ENCODE data around the gene SLC6A7.

Gene SLC6A7

GRCh38 chr5:150175076-150175475 lies 14.8 kb upstream of the SLC6A7 start:
- DNase-seq, result no peak

- no peak for DNase-seq
Measured at GRCh38 chr5:150175536-150175935, 14.3 kb upstream of the SLC6A7 start.

DNA sequence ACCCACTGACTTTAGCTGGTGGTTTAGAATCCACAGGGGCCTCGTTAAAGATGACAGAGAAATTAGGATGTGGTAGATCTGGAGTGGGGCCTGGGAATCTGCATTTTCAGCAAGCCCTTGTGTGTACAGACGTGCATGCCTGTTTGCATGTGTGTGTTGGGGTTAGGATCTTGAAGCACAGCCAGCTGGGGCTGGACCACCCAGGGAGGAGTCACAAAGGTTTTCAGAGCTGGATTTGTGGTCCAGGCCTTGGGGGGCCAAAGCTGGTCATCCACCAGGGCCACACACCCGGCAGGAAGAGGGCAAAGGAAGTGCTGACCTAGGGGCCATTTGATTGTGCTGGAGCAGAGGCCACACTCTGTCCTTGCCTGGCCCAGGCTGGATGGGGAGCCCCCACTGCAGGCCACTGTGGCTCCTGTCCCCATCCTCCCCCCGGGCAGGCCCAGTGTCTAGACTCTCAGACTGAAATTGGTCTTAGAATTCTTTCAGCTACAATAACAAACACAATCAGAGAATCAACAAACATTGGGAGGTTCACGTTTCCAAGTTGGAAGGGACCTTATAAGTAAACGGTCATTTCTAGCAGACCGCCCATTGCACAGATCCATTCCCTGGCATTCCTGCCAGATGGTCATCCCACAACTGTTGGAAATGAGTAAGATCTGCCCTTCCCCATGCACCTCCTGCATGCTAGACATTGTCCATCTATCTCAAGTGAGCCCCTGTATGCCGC lies 13.0 kb upstream of the SLC6A7 start:
- no peak for DNase-seq

- no peak for DNase-seq
Measured at GRCh38 chr5:150177721-150178120, 12.1 kb upstream of the SLC6A7 start.

DNA sequence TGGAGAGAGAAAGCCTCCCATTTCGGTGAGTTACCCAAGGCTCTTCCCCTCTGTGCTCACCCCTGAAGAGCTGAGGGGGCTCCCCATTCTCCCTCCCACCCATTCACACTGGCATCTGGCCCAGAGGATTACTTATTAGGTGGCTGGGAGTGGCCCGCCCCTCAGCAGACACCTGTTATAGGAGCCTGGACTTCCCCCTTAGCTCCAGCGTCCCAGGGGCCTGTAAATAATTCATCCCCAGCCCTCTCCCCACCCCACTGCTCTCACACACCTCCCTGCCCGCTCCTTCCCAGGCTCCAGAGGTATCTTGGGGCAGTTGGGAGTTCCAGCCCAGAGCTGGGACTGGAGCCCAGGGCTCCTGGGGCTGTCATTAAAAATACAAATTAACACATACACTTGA lies 11.6 kb upstream of the SLC6A7 start:
- DNase-seq, result no peak

- DNase-seq, result no peak
Measured at GRCh38 chr5:150179019-150179620, 10.7 kb upstream of the SLC6A7 start.

- no peak for DNase-seq
Measured at GRCh38 chr5:150180241-150181026, 9.4 kb upstream of the SLC6A7 start.

DNA sequence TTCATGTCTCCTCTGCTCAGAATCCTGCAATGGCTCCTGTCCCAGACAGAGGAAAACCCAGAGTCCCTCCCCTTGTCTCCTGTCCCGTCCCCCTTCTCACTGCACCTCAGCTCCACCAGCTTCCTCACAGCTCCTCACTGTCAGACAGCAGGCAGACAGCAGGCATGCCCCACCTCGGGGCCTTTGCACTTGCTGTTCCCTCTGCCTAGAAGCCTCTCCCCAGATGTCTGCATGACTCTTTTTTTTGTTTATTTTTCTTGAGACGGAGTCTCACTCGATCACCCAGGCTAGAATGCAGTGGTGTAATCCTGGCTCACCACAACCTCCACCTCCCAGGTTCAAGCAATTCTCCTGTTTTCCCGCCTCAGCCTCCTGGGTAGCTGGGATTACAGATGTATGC lies 8.8 kb upstream of the SLC6A7 start:
- no peak for DNase-seq

DNA sequence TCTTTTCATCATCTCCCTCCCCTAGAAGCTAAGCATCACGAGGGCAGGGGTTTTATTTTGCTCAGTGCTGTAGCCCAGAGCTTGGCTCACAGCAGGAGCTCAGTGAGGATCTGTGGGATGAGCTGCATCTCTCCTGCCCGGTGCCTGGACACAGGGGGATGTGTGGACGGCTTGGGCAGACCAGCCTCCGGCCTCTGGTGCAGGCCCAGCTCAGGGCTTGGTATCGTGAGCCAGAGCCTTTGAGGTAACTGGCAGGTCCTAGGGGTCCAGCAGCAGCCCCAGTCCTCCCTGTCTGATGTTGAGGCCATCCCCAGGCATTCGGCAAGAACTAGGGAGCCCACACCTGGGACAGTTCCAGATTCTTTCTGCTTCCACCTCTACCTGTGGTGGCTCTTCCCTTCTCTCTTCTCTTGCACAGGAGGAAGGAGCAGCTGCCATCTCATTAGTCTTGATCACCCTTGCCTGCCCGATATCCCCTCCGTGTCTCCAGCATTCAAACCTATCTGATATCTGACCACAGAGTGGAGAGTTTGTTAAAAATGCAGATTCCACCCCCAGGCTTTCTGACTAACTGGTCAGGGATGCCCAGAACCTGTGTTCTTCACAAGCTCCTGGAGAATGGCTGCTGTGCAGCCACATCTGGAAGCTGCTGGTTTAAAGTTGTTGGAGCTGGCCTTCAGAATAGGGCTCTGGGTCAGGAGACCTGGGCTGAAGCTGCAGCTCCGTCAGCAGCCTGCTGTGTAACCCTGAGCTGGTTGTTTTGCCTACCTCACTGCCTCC lies 7.9 kb upstream of the SLC6A7 start:
- DNase-seq, result no peak

DNA sequence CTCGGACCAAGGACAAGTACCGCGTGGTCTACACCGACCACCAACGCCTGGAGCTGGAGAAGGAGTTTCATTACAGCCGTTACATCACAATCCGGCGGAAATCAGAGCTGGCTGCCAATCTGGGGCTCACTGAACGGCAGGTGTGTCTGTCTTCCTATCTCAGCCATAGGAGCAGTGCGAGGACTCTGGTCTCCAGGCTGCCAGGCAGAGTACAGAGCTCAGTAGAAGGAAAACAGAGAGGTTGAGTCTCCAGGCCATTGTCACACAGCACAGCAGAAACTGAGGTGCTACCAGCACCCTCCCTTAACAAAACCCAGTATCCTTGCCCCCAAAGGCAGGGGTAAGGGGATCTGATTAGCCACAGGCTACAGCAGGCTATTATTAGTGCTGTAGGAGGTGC lies 7.1 kb upstream of the SLC6A7 start:
- no peak for DNase-seq

- no peak for DNase-seq
Measured at GRCh38 chr5:150183436-150183835, 6.4 kb upstream of the SLC6A7 start.

DNA sequence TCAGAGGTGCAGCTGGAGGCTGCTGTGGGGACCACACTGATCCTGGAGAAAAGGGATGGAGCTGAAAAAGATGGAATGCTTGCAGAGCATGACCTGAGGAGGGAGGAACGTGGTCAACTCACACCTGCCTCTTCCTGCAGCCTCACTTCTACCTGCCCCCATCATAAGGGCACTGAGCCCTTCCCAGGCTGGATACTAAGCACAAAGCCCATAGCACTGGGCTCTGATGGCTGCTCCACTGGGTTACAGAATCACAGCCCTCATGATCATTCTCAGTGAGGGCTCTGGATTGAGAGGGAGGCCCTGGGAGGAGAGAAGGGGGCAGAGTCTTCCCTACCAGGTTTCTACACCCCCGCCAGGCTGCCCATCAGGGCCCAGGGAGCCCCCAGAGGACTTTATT lies 5.9 kb upstream of the SLC6A7 start:
- no peak for DNase-seq

DNA sequence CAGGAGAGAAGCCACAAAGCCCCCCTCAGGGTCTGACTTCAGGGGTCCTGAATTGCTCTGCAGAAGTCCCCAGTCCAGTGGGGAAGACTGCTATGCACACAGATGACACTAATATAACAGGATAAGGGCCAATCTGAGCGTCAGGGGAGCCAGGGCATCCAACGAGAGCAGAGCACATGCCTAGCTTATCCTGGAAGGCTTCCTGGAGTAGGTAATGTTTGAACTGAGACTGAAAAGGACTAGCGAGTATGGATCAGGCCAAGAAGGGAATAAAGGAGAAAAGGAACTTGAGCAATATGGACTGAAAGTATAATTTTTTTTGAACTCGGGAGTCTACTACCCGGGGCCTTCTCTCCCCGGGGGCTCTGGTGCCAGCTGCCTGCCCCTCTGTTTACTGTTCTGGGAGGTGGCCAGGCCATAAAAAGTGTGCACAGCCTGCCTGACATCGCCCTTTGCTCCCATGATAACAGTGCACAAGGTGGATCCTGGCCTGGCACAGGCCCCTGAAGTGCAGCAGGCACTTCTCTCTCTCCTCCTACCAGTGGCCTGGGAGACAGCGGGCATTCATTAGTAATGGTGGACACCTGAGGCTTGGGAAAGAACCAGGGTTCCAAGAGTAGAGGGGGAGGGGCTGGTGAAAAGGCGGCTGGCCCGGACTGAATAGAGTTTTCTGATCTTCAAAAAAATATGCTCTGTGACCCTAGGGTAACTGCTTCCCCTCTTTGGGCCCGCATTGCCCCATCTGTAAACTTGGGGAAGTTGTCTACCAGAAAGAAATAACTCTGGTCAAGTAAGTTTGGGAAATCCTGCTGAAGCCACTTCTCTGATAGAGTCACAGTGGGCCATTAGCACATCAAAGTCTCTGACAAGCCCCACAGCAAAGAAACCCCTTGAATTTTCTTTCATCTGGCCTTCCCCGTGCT lies 4.6 kb upstream of the SLC6A7 start:
- DNase-seq, result no peak

DNA sequence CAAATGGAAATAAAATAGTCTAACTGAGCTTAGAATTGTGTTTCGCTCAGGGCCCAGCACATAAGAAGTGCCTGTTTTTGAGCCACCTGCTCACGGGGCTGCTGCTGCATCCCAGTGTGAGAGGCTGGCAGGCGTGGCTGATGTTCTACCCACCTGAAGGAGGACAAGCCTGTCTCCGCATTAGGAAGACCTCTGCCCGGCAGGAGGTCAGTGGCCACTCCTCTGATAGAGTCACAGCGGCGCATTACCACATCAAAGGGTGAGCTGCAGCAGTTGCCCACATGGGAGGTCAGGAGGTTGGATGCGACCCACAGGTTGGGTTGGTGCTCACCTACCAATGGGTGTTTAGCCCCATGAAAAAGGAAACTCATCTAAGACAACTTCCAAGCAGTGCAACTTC lies 3.7 kb upstream of the SLC6A7 start:
- DNase-seq, result no peak

- no peak for DNase-seq
Measured at GRCh38 chr5:150186897-150187296, 3.0 kb upstream of the SLC6A7 start.

DNA sequence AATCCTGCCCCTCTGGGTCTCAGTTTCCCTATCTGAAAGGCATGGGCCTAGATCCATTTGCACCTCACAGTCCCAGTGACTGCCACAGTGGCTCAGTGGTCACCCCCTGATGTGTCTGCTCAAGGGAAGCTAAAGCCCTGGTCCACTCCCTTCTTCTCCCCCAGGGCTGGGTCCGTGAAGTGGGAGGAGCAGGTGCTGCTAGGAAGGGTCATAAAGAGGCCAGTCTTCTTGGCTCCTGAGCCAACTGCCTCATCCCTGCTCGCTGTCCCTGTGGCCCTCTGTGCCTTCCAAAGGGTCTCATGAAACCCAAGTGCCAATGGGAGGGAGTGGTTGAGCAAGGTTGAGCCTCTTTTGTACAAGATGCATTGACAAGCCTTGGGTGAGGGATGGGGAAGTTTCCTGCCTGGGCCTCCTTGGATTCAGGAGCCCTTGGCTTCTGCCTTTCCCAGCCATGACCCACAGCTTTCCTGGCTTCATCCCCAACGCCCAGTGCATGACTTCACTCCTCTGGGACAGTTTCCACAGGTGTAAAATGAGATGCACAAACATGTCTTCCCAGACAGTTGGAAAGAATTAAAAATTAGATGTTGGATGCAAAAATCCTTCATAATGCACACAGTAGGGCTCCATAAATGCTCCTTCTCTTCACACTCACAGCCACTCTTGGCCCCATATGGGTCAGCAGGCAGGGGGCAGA lies 1.6 kb upstream of the SLC6A7 start:
- DNase-seq, result no peak

DNA sequence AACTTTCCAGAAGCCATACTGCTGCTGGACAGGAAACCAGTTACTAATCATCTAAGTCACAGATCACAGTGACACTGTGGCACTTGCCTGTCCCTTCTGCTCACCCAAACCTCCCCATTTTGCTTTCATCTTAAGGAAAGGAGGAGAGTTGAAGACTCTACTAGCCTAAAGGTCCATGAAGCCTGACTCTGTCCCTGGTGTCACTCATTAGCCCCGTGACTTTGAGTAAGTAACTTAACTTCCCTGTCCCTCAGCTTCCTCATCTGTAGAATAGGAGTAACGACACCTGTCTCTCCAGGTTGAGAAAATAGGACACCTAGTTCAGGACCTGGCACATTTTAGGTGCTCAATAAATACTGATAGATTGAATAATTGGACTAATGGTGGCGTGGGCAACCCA lies 536 bp upstream of the SLC6A7 start:
- DNase-seq, result no peak

DNA sequence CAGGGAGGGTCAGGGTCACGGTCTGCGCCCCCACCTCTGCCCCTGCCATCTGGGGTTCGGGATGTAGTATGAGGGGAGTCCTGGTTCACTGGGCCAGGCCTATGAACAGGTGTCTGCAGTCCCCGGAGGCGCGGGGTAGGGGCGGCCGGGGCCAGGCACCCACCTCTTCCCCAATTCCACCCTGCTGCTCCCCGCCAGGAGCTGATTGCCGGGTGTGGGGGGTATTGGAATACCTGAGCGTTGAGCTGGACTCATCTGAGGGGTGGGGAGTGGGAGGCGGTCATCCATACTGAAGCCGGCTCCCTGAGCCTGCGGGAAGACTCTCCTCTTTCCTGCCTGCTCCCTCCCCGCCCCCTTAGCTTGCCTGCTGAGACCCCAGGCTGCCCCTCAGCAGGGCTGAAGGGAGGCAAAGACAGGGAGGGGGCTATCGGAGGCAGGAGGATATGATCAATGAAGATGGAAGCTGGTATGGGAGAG lies 679 bp downstream of the SLC6A7 start:
- DNase-seq, result no peak

DNA sequence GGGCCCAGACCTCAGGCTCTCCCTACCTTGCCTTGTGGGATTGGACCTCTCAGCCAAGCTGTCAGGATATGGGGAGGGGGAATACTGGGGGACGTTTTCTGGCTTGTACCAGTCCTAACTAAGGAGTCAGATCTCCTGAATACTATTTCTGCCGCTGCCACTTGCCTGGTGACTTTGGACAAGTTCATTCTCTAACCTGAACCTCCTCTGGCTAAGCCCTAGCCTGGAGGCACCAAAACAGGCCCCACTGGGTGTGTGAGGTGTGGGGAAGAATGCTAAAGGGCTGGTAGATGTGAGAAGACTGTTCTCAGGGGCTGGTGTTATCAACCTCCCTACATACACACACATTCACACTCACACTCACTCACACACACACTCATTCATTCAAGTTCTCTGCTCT lies 1.1 kb downstream of the SLC6A7 start:
- DNase-seq, result no peak

DNA sequence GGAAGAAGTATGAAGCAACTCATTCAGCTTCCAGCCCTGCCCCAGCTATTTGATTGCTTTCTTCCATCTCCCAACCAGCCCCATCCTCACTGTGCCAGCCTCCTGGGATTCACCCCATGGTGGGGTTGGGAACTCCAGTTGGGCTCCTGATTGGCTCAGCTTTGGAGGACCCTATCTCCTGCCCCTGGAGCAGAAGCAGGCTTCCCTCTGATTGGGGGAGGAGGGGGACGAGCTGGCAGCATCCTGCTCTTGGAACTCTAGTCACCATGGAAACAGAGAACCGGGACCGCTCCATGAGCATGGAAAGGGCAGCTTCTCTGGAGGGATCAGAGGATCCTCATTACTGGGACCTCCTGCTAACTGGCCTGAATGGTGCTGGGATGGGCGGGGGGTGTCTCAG lies 2.6 kb downstream of the SLC6A7 start:
- DNase-seq, result no peak

DNA sequence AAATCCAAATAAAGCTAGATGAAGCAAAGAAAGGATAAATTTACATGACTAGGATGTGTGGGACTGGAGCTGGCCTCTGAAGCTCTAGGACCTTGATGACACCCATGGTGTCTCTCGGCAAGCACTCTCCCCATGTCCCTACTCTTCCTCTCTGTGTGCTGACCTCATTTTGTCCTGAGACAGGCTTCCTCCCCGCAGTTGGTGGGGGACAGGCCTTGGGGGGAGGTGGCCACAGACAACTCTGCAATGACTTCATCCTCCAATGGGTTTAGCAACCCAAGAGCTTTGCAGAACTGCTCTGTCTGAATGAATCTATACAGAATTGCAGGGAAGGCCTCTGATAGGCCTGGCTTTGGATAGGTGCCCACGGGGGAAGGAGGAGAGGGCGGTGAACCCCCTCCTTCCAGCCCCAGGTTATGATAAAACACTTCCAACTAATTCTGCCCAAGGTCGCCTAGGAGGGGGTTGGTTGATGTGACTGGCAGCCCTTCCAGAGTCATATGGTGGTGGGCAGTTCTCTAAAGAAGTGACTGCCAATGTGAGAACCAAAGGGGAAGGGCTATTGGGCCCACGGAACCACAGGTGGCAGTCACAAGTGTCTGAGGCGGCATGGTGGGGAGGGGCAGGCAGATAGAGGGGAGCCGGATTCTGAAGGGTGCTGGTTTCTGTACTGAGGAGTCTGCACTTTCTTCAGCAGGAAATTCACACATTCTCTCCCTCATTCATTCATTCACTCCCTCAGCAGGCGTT lies 6.0 kb downstream of the SLC6A7 start:
- no peak for DNase-seq
